IMR-90 (cell line): Measurements from ENCODE around the gene MAML3. TPM values are rescaled to one million over a fixed set of nuclear protein-coding genes. Genes with fewer than 3 reads are reported as not detected.
A peak's percentile ranks its signal among the peaks of the same experiment; 100 is the strongest.

ENCODE experiments used
- ATAC-seq: fragments of 200-7000 bp; cut with Tn5 transposase; 2 replicates; pipeline ENCODE4 v1.9.1; 2020; ENCODE audit warnings: low read depth, mild to moderate bottlenecking, moderate library complexity
- BruUV-seq: library from RNA; stranded (reverse); fragments of 400-500 nt; replicated peaks from 2 replicates; lab custom pipeline; 2021; lab: Mats Ljungman, UMichigan
- CTCF ChIA-PET: fragments of 300-600 bp; formaldehyde crosslinking; extraction: SDS; loops from one replicate; lab custom pipeline; 2021; ENCODE audit warnings: antibody characterized with exemption; lab: Yijun Ruan, JAX
- POLR2A ChIA-PET: fragments of 300-600 bp; sonication (Branson Sonifier 250); formaldehyde crosslinking; loops from one replicate; lab custom pipeline; 2022; ENCODE audit warnings: antibody characterized with exemption; ENCODE audit not compliant: unreplicated experiment; lab: Charles Lee
- DNase-seq: peaks from one replicate; pipeline ENCODE4 v3.0.0; 2013
- H2AFZ ChIP-seq: replicated peaks from 2 replicates; pipeline ENCODE3; 2013; ENCODE audit warnings: low read length, mild to moderate bottlenecking; ENCODE audit not compliant: poor library complexity
- H2AK5ac ChIP-seq: 2 replicates; pipeline ENCODE4 v1.6.1; 2013; ENCODE audit warnings: low read depth, low read length, inconsistent platforms
- H2AK9ac ChIP-seq: replicated peaks from 2 replicates; pipeline ENCODE3; 2013; ENCODE audit warnings: mild to moderate bottlenecking, low read depth, low read length, moderate library complexity; ENCODE audit not compliant: poor library complexity
- H2BK120ac ChIP-seq: 2 replicates; pipeline ENCODE4 v1.6.1; 2013; ENCODE audit warnings: low read depth, low read length, inconsistent platforms
- H2BK15ac ChIP-seq: 3 replicates; pipeline ENCODE4 v1.6.1; 2013; ENCODE audit warnings: low read depth, low read length, inconsistent platforms
- H2BK20ac ChIP-seq: 2 replicates; pipeline ENCODE4 v1.6.1; 2013; ENCODE audit warnings: low read depth, mild to moderate bottlenecking, inconsistent platforms, low read length, moderate library complexity
- H2BK5ac ChIP-seq: 2 replicates; pipeline ENCODE4 v1.6.1; 2013; ENCODE audit warnings: mild to moderate bottlenecking, low read depth, low read length, inconsistent platforms; ENCODE audit not compliant: poor library complexity, severe bottlenecking
- H3K14ac ChIP-seq: replicated peaks from 2 replicates; pipeline ENCODE4 v1.6.1; 2013; ENCODE audit warnings: low read depth, low read length, inconsistent platforms
- H3K18ac ChIP-seq: 2 replicates; pipeline ENCODE4 v1.6.1; 2013; ENCODE audit warnings: low read depth, low read length, control low read depth
- H3K23ac ChIP-seq: 2 replicates; pipeline ENCODE4 v1.6.1; 2013; ENCODE audit warnings: low read depth, low read length, inconsistent platforms
- H3K27ac ChIP-seq: 2 replicates; pipeline ENCODE4 v1.5.1; 2013; ENCODE audit warnings: mild to moderate bottlenecking, control low read depth, low read length; ENCODE audit not compliant: insufficient read depth
- H3K27me3 ChIP-seq: 2 replicates; pipeline ENCODE4 v1.6.1; 2013; ENCODE audit warnings: low read length; ENCODE audit not compliant: control insufficient read depth, insufficient read depth
- H3K36me3 ChIP-seq: 2 replicates; pipeline ENCODE4 v1.6.1; 2013; ENCODE audit warnings: low read length, mixed read lengths; ENCODE audit not compliant: control insufficient read depth, insufficient read depth
- H3K4ac ChIP-seq: 2 replicates; pipeline ENCODE4 v1.6.1; 2013; ENCODE audit warnings: low read depth, low read length, inconsistent platforms
- H3K4me1 ChIP-seq: 2 replicates; pipeline ENCODE4 v1.6.1; 2013; ENCODE audit warnings: low read length, mixed read lengths; ENCODE audit not compliant: control insufficient read depth, insufficient read depth
- H3K4me2 ChIP-seq: 2 replicates; pipeline ENCODE4 v1.6.1; 2013; ENCODE audit warnings: low read depth, mild to moderate bottlenecking, control low read depth, low read length, moderate library complexity
- H3K4me3 ChIP-seq: 2 replicates; pipeline ENCODE4 v1.5.1; 2013; ENCODE audit warnings: low read depth, mild to moderate bottlenecking, control low read depth, low read length, moderate library complexity; ENCODE audit not compliant: insufficient read depth
- H3K56ac ChIP-seq: 2 replicates; pipeline ENCODE4 v1.6.1; 2013; ENCODE audit warnings: low read length, inconsistent platforms; ENCODE audit not compliant: insufficient read depth; ENCODE audit errors: extremely low read depth
- H3K79me1 ChIP-seq, 2 experiments: 2 replicates each; pipeline ENCODE4 v1.6.1; 2013; ENCODE audit warnings: low read length in 2 of 2, inconsistent platforms in 1 of 2, low read depth in 1 of 2
- H3K9ac ChIP-seq: 2 replicates; pipeline ENCODE4 v1.6.1; 2013; ENCODE audit warnings: low read depth, low read length, control low read depth
- H3K9me1 ChIP-seq: 2 replicates; pipeline ENCODE4 v1.6.1; 2013; ENCODE audit warnings: low read length, inconsistent platforms; ENCODE audit not compliant: insufficient read depth
- H3K9me3 ChIP-seq: 2 replicates; pipeline ENCODE4 v1.6.1; 2013; ENCODE audit warnings: low read length; ENCODE audit not compliant: control insufficient read depth, insufficient read depth
- H4K20me1 ChIP-seq: 2 replicates; pipeline ENCODE4 v1.6.1; 2013; ENCODE audit warnings: low read length, inconsistent platforms; ENCODE audit not compliant: insufficient read depth
- H4K5ac ChIP-seq: 2 replicates; pipeline ENCODE4 v1.6.1; 2013; ENCODE audit warnings: mild to moderate bottlenecking, low read depth, low read length, control low read depth
- H4K8ac ChIP-seq, 2 experiments: 2 replicates each; pipeline ENCODE4 v1.6.1; 2013; ENCODE audit warnings: low read depth in 2 of 2, low read length in 2 of 2, control low read depth in 1 of 2, inconsistent platforms in 1 of 2
- H4K91ac ChIP-seq: 2 replicates; pipeline ENCODE4 v1.6.1; 2013; ENCODE audit warnings: low read depth, low read length, inconsistent platforms; ENCODE audit not compliant: insufficient read depth
- CEBPB ChIP-seq: IDR thresholded peaks from 2 replicates; pipeline ENCODE4 v1.6.1; 2012; ENCODE audit warnings: low read depth, low read length, improper control_type of control experiment
- MAZ ChIP-seq: IDR thresholded peaks from 2 replicates; pipeline ENCODE4 v1.6.1; 2012; ENCODE audit warnings: low read depth, mild to moderate bottlenecking, low read length, improper control_type of control experiment, moderate library complexity, borderline replicate concordance
- MXI1 ChIP-seq: IDR thresholded peaks from 2 replicates; pipeline ENCODE4 v1.6.1; 2012; ENCODE audit warnings: low read depth, mild to moderate bottlenecking, low read length, moderate library complexity, borderline replicate concordance
- RFX5 ChIP-seq: IDR thresholded peaks from 2 replicates; pipeline ENCODE4 v1.8.0; 2012; ENCODE audit warnings: low read depth, mild to moderate bottlenecking, low read length, moderate library complexity
- WGBS, 2 experiments: methylation state at CpG; one replicate each; pipeline versions ENCODE4 v1.1.5 to v1.1.7; 2013; ENCODE audit warnings: missing lambda C conversion rate in 2 of 2; ENCODE audit not compliant: insufficient read length in 1 of 2; ENCODE audit errors: extremely low coverage in 2 of 2; 5-methylcytosine and 5-hydroxymethylcytosine counted together
- dilution Hi-C: fragments of 300-500 bp; cut with HindIII; formaldehyde crosslinking; loops from one replicate; pipeline ENCODE4 v1.14.3; 2018; ENCODE audit warnings: low sequenced_read_pairs; ENCODE audit not compliant: unreplicated experiment
- in situ Hi-C: fragments of 300-500 bp; cut with MboI; formaldehyde crosslinking; loops from 3 replicates; pipeline ENCODE4 v1.14.3; 2019; ENCODE audit warnings: low sequenced_read_pairs, inconsistent platforms, mixed read lengths
- intact Hi-C: fragments of 100-400 bp; cut with micrococcal nuclease; formaldehyde crosslinking; loops from 2 replicates; pipeline ENCODE4 v1.10.0; 2022
- polyA plus RNA-seq, 3 experiments: library from polyadenylated mRNA; depleted of rRNA; stranded (reverse); fragments of >200 nt; gene quantifications; 2 replicates each; pipeline ENCODE4 v1.2.3, GENCODE V29; 2012; ENCODE audit warnings: low replicate concordance in 1 of 3
- total RNA-seq: library from RNA; depleted of rRNA; stranded (reverse); fragments of >200 nt; gene quantifications from 2 replicates; pipeline ENCODE4 v1.2.3, GENCODE V29; 2012
- TF ChIP-seq, protein P1 (sequence below): fragments of 150-350 bp; IDR thresholded peaks from 2 replicates; pipeline ENCODE4 v1.6.1; 2016; ENCODE audit warnings: low read depth, mild to moderate bottlenecking, low read length, moderate library complexity, borderline replicate concordance

MAML3 gene
- total and polyA plus RNA-seq, 2 of the 4 experiments (the other 2 are of a cell fraction), result 0.90 to 1.7 TPM

DNA sequence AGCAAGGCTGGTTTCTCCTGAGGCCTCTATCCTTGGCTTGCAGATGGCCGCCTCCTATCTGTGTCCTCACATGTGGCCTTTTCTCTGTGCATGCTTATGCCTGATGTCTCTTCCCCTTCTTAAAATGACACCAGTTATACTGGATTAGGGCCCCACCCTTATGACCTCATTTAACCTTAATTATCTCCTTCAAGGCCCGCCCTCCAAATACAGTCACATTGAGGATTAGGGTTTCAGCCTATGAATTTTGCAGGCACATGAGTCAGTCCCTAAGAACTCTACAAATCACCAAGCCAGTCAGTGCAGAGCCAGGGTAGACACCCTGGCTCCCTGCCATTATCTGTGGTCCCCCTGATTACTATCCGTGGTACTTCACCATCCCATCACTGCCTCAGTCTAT is 51.6 kb downstream of the MAML3 start:
- dilution Hi-C loops (no loop called here), in situ Hi-C loops (no loop called here), intact Hi-C loops (no loop called here)
- Histone ChIP-seq H3K9me1 (peaks cover 9% of the 10 kb centered on the region), H2BK15ac (no peak overlapping the region), H2AK5ac (peak overlapping the region; percentile 27; the same call in 1 of the 2 replicates), H4K8ac (no peak overlapping the region; a peak in 1 of 4 replicates), H3K18ac (no peak overlapping the region), H2AFZ (no peak overlapping the region), H3K4ac (no peak overlapping the region), H3K27me3 (no peaks in the 10 kb centered on the region), H3K36me3 (no peaks in the 10 kb centered on the region), H4K5ac (no peak overlapping the region), H3K4me3 (no peak overlapping the region), H3K4me2 (no peak overlapping the region), H3K4me1 (peaks cover 23% of the 10 kb centered on the region), H3K9me3 (no peaks in the 10 kb centered on the region), H2AK9ac (no peak overlapping the region), H3K27ac (no peak overlapping the region), H4K91ac (no peak overlapping the region), H3K23ac (no peak overlapping the region), H2BK120ac (no peak overlapping the region), H3K9ac (no peak overlapping the region), H3K56ac (no peak overlapping the region), H3K79me1 (peaks cover 11 to 46% of the 10 kb centered on the region in 2 experiments), H2BK20ac (no peak overlapping the region), H3K14ac (no peak overlapping the region), H4K20me1 (no peaks in the 10 kb centered on the region), H2BK5ac (no peak overlapping the region)
- BruUV-seq, result no TSS peak
- TF ChIP-seq CEBPB (no peak), RFX5 (no peak), MXI1 (no peak), MAZ (no peak)
- TF ChIP-seq, protein P1, sequence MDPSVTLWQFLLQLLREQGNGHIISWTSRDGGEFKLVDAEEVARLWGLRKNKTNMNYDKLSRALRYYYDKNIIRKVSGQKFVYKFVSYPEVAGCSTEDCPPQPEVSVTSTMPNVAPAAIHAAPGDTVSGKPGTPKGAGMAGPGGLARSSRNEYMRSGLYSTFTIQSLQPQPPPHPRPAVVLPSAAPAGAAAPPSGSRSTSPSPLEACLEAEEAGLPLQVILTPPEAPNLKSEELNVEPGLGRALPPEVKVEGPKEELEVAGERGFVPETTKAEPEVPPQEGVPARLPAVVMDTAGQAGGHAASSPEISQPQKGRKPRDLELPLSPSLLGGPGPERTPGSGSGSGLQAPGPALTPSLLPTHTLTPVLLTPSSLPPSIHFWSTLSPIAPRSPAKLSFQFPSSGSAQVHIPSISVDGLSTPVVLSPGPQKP, result no peak
- DNase-seq (no peak), ATAC-seq (no peak)
- WGBS, 2 experiments, result 100% methylated on average over 1 of the region's 3 CpGs; no CpG with 5 or more reads in 1 of the 2 experiments
- ChIA-PET POLR2A (no interaction called here), CTCF (no interaction called here)
